Activated CD4-positive, CD25-positive, alpha-beta regulatory T cell (primary cell): Measurements from ENCODE around the gene MED28.
"Not testable (repeated sequence)": the region's sequence is repeated elsewhere in the genome, so short reads cannot be mapped to it uniquely, and the experiment has no call there.

Experiments
- DNase-seq, 4 experiments: peaks; one replicate each; lab custom pipeline; 2025; lab: John Stamatoyannopoulos, UW

Gene MED28, protein sequence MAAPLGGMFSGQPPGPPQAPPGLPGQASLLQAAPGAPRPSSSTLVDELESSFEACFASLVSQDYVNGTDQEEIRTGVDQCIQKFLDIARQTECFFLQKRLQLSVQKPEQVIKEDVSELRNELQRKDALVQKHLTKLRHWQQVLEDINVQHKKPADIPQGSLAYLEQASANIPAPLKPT

DNA sequence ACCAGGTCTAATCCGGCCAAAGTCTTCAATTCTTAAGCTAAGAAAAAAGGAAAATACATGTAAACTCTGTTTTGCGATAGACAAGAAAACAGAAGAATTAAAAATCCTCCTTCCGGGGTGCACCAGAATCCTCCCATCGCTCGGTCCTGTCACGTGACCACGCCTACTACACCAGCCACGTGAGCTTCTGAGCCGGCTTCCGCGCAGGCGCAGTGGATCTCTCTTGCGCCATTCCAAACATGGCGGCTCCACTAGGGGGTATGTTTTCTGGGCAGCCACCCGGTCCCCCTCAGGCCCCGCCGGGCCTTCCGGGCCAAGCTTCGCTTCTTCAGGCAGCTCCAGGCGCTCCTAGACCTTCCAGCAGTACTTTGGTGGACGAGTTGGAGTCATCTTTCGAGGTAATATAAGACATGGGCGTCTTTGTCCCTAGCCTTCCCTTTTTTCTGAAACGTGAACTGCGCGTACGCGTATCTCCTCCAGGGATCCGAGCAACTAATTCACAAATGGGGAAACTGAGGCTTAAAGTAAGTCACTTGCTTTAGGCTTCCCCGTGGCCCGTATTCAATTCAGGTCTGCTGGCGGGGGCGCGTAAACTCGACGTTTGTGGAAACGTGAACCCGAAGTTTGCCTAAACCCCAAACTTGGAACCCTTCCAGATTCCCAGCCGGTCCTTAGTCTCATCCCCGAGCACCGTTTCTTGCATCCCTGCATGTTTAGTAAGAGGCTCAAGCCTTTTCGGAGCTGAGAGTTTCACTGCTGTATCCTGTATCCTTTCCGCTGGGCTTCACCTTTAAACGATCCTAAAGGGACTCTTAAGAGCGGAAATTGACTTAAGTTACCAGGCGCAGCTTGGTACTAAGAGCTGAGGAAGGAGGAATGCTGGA lies at the start of gene MED28:
Gene MED28, plus strand, starts transcription at position 226 of the 884 bp plus-strand sequence. Its CDS starts 14 bp downstream, at position 240.
- DNase-seq, result peak; percentile 88 to 90 (median 89)

DNA sequence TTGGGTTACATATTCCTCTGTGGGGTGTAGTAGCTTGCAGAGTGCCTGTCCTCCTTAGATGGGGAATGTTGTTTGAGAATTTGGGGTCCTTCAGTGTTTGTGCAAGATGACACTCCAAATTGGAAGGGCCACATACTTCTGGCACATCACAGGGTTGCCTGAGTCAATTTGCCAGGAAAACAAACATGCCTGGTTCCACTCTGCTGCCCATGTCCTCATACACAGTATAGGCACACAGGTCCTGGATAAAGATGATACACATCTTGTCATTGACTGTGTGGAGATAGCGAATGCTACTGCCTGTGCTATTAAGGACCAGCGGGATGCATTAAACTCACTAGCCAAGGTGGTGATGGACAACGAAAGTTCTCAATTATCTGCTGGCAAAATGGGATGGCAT lies 48.6 kb upstream of the MED28 start:
- DNase-seq, result no peak

DNA sequence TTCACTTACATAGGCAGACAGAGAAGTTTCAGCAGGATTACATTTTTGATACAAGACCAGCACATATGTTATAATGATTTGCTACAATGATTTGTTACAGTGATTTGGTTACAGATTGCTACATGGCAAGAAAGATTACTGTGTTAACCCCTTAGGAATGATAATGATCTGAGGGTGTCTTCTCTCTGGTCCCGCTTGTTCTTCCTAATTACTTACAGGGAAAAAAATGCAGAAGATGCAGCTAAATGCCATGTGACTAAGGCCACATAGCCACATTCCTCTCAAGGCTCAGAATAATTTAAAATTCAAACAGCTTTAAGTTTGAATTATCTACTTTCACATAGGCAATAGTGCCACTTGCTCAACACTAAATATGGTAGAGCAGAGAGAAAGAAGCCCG lies 47.2 kb upstream of the MED28 start:
- no peak for DNase-seq

DNA sequence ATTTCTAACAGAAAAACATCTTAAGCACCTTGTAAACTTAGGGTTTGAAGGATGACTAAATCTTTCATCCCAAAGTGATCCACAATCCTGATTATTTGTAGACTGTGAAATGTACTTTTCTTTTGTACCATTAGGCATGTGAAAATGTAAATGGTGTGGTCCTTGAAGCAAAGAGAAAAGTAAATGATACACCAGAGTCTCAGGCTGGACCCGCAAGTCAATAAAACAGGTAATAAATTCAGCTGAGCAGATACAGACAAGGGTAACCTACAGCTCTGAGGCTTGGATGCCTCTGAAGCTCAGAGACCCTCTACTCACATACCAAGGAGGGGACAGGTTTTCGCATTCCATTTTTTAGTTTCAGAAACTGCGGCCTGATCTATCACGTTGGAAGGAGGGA lies 40.2 kb upstream of the MED28 start:
- DNase-seq, result no peak

GRCh38 chr4:17575177-17575576 lies 39.3 kb upstream of the MED28 start:
- not testable (repeated sequence) for DNase-seq

DNA sequence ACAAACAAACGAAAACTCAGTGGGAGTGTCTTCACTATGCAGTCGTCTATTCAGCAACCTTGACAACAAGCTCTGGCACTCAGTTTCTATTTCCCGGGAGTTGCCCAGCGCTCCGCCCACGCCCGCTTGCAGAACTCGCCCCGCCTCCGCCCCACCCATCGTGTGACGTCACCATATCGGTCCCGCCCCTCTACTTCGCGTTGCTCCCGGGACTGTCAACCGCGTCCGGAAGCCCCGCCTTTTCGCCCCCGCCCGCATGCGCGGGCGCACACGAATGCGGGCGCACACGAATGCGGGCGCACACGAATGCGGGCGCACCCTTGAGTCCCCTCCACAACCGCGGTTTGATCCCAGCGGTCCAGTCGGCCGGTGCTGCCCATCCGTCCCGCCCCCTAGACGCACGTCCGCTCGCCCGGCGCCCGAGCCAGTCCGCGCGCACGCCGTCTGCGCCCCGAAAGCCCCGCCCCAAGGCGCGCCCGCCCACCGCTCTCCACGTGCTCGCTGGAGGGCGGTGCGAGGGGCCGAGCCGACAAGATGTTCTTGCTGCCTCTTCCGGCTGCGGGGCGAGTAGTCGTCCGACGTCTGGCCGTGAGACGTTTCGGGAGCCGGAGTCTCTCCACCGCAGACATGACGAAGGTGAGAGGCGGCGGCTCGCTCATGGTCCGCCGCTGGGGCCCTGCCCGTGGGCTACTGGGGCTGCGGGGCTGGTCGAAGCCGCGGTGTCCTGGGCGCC lies 37.3 kb upstream of the MED28 start, which contains the start of gene LAP3:
Gene LAP3, plus strand, starts transcription at position 267 of the 733 bp plus-strand sequence. Its CDS starts 268 bp downstream, at position 535.
- DNase-seq, result peak; percentile 95 to 99 (median 98)

DNA sequence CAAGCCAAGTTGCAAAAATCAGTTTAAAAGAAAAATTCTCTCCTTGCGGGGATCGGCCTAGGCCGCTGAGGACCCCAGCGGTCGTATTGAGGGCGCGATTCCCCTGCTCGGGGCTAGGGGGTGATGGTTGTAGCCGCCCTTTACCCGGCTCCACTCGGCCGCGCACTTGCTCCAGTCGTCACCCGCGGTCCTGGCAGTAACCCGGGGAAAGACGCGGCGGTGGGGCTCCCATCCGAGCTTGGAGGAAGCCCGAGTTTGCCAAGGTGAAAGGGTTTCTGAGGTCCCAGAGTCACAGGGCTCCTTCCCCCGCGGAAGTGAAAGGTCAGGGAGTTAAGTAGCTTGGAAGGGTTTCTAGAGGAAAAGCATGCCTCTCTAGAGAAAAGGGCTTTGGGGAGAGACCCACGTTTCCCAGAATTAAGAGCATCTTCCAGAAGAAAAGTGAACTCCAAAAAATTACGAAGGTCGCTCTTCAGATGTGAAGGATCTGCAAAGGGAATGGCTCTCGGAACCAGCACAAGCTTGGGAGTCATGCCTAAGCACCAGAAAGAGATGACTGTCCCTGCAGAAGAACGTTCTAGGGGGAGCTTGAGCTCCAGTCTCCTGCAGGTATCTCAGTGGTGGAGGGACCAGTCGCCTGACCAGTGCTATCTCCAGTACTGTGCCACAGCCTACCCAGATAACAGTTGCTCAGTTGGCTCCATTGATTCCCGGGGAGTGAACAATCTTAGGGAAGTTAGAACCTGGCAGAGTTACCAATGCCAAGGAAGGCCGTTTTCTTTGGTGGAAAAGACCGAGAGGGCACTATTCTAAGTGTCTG lies 36.6 kb upstream of the MED28 start:
- DNase-seq, result peak; percentile 15 to 36 (median 26)

GRCh38 chr4:17578482-17578891 lies 36.0 kb upstream of the MED28 start:
- DNase-seq, result no peak

- no peak for DNase-seq
Observed at GRCh38 chr4:17580969-17581368, 33.5 kb upstream of the MED28 start.

- DNase-seq, result no peak
Observed at GRCh38 chr4:17583276-17583675, 31.2 kb upstream of the MED28 start.

- no peak for DNase-seq
Observed at GRCh38 chr4:17583941-17584340, 30.5 kb upstream of the MED28 start.

- no peak for DNase-seq
Observed at GRCh38 chr4:17584521-17585213, 29.8 kb upstream of the MED28 start.

- DNase-seq, result no peak
Observed at GRCh38 chr4:17587094-17587822, 27.2 kb upstream of the MED28 start.

DNA sequence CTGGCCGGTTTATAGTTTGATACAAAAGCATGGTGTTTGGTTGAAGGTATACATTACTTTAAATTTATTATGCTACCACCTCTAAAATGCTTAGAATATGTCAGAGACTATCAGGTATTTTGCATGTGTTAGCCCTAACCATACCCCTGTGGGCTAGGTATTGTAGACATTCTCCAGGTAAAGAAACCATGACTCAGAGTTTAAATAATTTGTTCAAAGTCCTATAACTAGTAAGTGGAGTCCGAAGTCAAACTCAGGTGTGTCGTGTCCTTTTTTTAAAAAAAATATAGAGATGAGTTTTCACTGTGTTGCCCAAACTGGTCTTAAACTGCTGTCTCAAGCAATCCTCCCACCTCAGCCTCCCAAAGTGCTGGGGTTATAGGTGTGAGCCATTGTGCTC lies 25.1 kb upstream of the MED28 start:
- DNase-seq, result no peak

DNA sequence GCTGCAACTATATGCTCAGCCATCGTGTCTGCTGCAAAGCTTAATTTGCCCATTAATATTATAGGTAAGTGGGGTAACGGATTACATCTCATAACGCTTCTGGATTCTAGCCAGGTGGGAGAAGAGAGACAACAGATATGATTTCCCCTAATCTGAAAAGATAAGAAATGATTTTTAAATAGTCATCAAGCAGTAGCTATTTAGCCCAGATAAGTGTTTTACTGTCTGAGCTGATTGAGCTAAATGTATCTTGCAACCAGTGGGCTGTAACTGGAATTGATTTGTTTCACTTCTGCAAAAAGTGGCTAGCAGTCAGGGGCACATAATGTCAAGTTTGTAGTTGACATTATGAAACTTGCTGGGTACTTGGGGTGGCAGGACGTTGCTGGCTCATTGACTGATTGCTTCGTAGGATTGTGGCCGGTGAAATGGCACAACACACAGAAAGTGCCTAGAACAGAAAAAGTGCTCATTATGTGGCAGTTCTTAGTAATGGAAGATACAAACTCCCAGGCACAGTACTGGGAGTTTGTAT lies 18.9 kb upstream of the MED28 start:
- no peak for DNase-seq

GRCh38 chr4:17597517-17597916 lies 16.9 kb upstream of the MED28 start:
- no peak for DNase-seq

DNA sequence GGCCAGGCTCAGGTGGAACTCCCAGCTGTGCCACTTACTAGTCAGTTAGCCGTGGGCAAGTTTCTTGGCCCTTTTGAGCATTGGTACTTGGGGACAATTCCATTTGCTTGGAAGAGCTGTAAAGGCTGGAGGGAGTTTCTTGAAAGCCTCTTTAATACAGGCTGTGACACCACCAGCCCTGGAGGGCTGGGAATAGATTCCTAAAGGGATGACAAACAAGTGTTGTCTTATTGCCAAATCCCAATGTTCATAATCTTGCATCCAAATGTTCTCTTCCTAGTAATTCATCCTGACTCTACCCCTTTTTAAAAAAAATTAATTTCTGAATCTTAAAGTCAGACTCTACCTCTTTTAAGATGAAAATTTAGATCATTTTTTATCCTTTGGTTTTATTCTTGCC lies 14.6 kb upstream of the MED28 start:
- no peak for DNase-seq

DNA sequence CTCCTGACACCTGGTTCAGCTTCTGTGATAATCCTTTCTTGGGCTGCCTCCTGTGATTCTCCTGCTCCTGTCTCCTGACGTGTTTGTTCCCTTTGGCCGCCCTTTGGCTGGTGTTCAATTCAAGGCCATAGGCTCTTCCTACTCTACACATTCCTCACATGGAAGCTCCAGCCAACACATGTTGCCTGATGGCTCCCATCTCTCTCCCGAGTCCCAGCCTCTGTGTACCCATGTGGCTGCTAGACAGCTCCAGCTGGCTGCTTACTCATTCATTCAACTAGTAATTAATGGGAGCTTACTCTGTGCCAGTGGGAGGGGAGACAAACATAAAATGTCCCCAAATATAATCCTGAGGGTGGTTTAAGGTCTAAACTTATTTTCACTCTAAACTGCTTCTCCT lies 9.2 kb upstream of the MED28 start:
- DNase-seq, result no peak

DNA sequence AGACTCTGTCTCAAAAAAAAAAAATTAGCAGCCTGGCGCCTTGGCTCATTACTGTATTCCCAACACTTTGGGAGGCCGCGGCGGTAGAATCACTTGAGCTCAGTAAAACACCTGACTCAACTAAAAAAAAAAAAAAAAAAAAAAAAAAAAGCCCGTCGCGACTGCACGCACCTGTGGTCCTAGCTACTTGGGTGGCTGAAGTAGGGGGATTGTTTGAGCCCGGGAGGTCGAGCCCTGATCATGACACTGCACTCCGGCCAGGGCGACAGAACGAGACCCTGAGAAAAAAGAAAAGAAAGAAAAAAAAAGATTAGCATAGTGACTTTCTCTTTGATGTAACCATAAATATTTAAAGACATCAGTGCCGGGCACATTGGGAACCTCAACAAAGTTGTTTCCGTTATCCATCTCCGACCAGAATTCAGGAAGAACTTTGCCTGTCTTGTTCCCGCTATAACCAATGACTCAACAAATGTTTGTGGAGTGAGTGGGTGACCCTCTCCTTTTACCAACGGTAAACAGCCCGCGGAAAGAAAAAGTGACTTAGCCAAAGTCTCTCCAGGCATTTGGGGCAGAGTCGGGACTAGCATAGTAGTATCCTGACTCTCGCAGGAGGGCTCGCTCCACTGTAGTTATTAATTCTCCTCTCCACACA lies 553 bp upstream of the MED28 start:
- peak in 3 of 4 experiments; percentile 15 to 31 (median 26) for DNase-seq

- DNase-seq, result no peak
Observed at GRCh38 chr4:17616283-17616682, 1.8 kb downstream of the MED28 start.
